SK-N-SH (cell line): ENCODE measurements around the gene HLA-DPB1. TPM values are rescaled to one million over a fixed set of nuclear protein-coding genes. Genes with fewer than 3 reads are reported as not detected.
A peak's percentile ranks its signal among the peaks of the same experiment; 100 is the strongest.

Source experiments
- CTCF ChIA-PET: fragments of 300-600, 350-600 bp; formaldehyde crosslinking; extraction: SDS; loops from one replicate; lab custom pipeline; 2021; lab: Yijun Ruan, JAX
- POLR2A ChIA-PET: fragments of 350-600 bp; sonication (Branson Sonifier 250); formaldehyde crosslinking; extraction: SDS; loops from one replicate; lab custom pipeline; 2020; ENCODE audit warnings: antibody characterized with exemption, inconsistent platforms; lab: Yijun Ruan, JAX
- DNase-seq: peaks from one replicate; pipeline ENCODE4 v3.0.0; 2012
- H2AFZ ChIP-seq: fragments of 200-600 bp; sonication (generic); 2 replicates; pipeline ENCODE4 v1.8.1; 2016; ENCODE audit warnings: antibody characterized with exemption, mild to moderate bottlenecking, low read depth
- H3F3A ChIP-seq: fragments of 200-600 bp; sonication (generic); replicated peaks from 2 replicates; pipeline ENCODE3; 2016; ENCODE audit warnings: antibody characterized with exemption, mild to moderate bottlenecking; ENCODE audit not compliant: insufficient read depth
- H3K27ac ChIP-seq, 2 experiments: fragments of 200-500 bp in 1 of 2; fragments of 200-600 bp in 1 of 2; sonication (Bioruptor generic) in 1 of 2; sonication (generic), shearing (Covaris generic) in 1 of 2; 2 replicates each; pipeline versions ENCODE4 v1.5.1 to v1.6.1; 2014 to 2016; ENCODE audit warnings: low read depth in 2 of 2, inconsistent platforms in 1 of 2, low read length in 1 of 2, mild to moderate bottlenecking in 1 of 2, mixed read lengths in 1 of 2
- H3K27me3 ChIP-seq: fragments of 200-600 bp; sonication (generic), shearing (Covaris generic); 2 replicates; pipeline ENCODE4 v1.6.1; 2016; ENCODE audit warnings: mixed run types; ENCODE audit not compliant: insufficient read depth
- H3K36me3 ChIP-seq, 2 experiments: fragments of 200-500 bp in 1 of 2; fragments of 200-600 bp in 1 of 2; sonication (Bioruptor generic) in 1 of 2; sonication (generic) in 1 of 2; replicated peaks in 1 of 2; 2 replicates each; pipeline versions ENCODE3 to v1.5.1; 2014 to 2016; ENCODE audit warnings: low read length in 1 of 2, mild to moderate bottlenecking in 1 of 2; ENCODE audit not compliant: insufficient read depth in 2 of 2, control insufficient read depth in 1 of 2
- H3K4me1 ChIP-seq, 2 experiments: fragments of 200-500 bp in 1 of 2; fragments of 200-600 bp in 1 of 2; sonication (Bioruptor generic) in 1 of 2; sonication (generic), shearing (Covaris generic) in 1 of 2; 2 replicates each; pipeline versions ENCODE4 v1.5.1 to v1.6.1; 2014 to 2016; ENCODE audit warnings: low read depth in 1 of 2, low read length in 1 of 2, mixed run types in 1 of 2; ENCODE audit not compliant: insufficient read depth in 2 of 2, control insufficient read depth in 1 of 2
- H3K4me2 ChIP-seq: fragments of 200-600 bp; sonication (generic), shearing (Covaris generic); 2 replicates; pipeline ENCODE4 v1.6.1; 2017; ENCODE audit warnings: mixed run types
- H3K4me3 ChIP-seq, 2 experiments: fragments of 200-500 bp in 1 of 2; fragments of 200-600 bp in 1 of 2; sonication (Bioruptor generic) in 1 of 2; sonication (generic), shearing (Covaris generic) in 1 of 2; 2 replicates each; pipeline versions ENCODE4 v1.5.1 to v1.8.1; 2014 to 2016; ENCODE audit warnings: low read depth in 2 of 2, inconsistent platforms in 1 of 2, low read length in 1 of 2, mild to moderate bottlenecking in 1 of 2, mixed read lengths in 1 of 2, moderate library complexity in 1 of 2
- H3K79me2 ChIP-seq: fragments of 200-600 bp; sonication (generic); 2 replicates; pipeline ENCODE4 v1.8.1; 2017; ENCODE audit warnings: mild to moderate bottlenecking; ENCODE audit not compliant: insufficient read depth
- H3K9ac ChIP-seq: fragments of 200-600 bp; sonication (generic); 2 replicates; pipeline ENCODE4 v1.6.1; 2017; ENCODE audit warnings: mixed run types
- H3K9me2 ChIP-seq: fragments of 200-600 bp; sonication (generic); 2 replicates; pipeline ENCODE4 v1.6.1; 2017; ENCODE audit warnings: mixed run types
- H3K9me3 ChIP-seq: fragments of 200-600 bp; sonication (generic); 2 replicates; pipeline ENCODE4 v1.6.1; 2017; ENCODE audit warnings: mixed run types, mild to moderate bottlenecking, moderate library complexity
- H4K20me1 ChIP-seq: fragments of 200-600 bp; sonication (generic); 2 replicates; pipeline ENCODE4 v1.6.1; 2017; ENCODE audit warnings: mild to moderate bottlenecking, mixed run types; ENCODE audit not compliant: insufficient read depth
- EP300 ChIP-seq, 2 experiments: IDR thresholded peaks; 2 replicates each; pipeline versions ENCODE4 v1.4.0 to v1.6.1; 2012; ENCODE audit warnings: borderline replicate concordance in 1 of 2, low read depth in 1 of 2, low read length in 1 of 2
- FOXJ3 ChIP-seq: sonication (generic); formaldehyde crosslinking; IDR thresholded peaks from 2 replicates; pipeline ENCODE4 v1.5.1; 2020; ENCODE audit warnings: mild to moderate bottlenecking, missing genetic modification reagents
- FOXM1 ChIP-seq: IDR thresholded peaks from 2 replicates; pipeline ENCODE4 v1.4.0; 2012; ENCODE audit warnings: low read depth, mild to moderate bottlenecking
- JUND ChIP-seq: IDR thresholded peaks from 2 replicates; pipeline ENCODE4 v1.4.0; 2012
- MXI1 ChIP-seq: IDR thresholded peaks from 2 replicates; pipeline ENCODE4 v1.6.1; 2012; ENCODE audit warnings: mild to moderate bottlenecking, low read depth, low read length, improper control_type of control experiment
- NRF1 ChIP-seq: IDR thresholded peaks from 2 replicates; pipeline ENCODE4 v1.6.1; 2012; ENCODE audit warnings: low read depth, mild to moderate bottlenecking, low read length
- POLR2AphosphoS5 ChIP-seq: IDR thresholded peaks from 2 replicates; pipeline ENCODE4 v1.6.1; 2012; ENCODE audit warnings: low read depth, low read length
- RAD21 ChIP-seq: IDR thresholded peaks from 2 replicates; pipeline ENCODE4 v1.6.1; 2012; ENCODE audit warnings: mild to moderate bottlenecking, low read length
- RCOR1 ChIP-seq: fragments of 150-350 bp; IDR thresholded peaks from 2 replicates; pipeline ENCODE4 v1.6.1; 2017; ENCODE audit warnings: antibody characterized with exemption, low read length
- RFX5 ChIP-seq: IDR thresholded peaks from 2 replicates; pipeline ENCODE4 v1.6.1; 2012; ENCODE audit warnings: mild to moderate bottlenecking, improper control_type of control experiment, low read length
- SMC3 ChIP-seq: IDR thresholded peaks from 2 replicates; pipeline ENCODE4 v1.6.1; 2012; ENCODE audit warnings: low read depth, low read length, improper control_type of control experiment
- WGBS: methylation state at CpG from one replicate; pipeline ENCODE4 v1.1.6; 2017; ENCODE audit warnings: low lambda C conversion rate; 5-methylcytosine and 5-hydroxymethylcytosine counted together
- polyA plus RNA-seq, 3 experiments: library from polyadenylated mRNA; depleted of rRNA; stranded (reverse); fragments of >200 nt; gene quantifications; 2 replicates each; pipeline ENCODE4 v1.2.3, GENCODE V29; 2012
- TF ChIP-seq, protein P1 (sequence below): fragments of 150-350 bp; IDR thresholded peaks from 2 replicates; pipeline ENCODE4 v1.6.1; 2016; ENCODE audit warnings: mild to moderate bottlenecking, low read depth, low read length
- TF ChIP-seq, protein P2 (sequence below): IDR thresholded peaks from 2 replicates; pipeline ENCODE4 v1.4.0; 2012; ENCODE audit warnings: low read depth, borderline replicate concordance
- TF ChIP-seq, protein P3 (sequence below): fragments of 150-350 bp; IDR thresholded peaks from 2 replicates; pipeline ENCODE4 v1.6.1; 2017; ENCODE audit warnings: antibody characterized with exemption, low read length, low read depth, borderline replicate concordance

The HLA-DPB1 gene
- polyA plus RNA-seq, 1 of the 3 experiments (the other 2 are of a cell fraction), result 2.0 TPM

DNA sequence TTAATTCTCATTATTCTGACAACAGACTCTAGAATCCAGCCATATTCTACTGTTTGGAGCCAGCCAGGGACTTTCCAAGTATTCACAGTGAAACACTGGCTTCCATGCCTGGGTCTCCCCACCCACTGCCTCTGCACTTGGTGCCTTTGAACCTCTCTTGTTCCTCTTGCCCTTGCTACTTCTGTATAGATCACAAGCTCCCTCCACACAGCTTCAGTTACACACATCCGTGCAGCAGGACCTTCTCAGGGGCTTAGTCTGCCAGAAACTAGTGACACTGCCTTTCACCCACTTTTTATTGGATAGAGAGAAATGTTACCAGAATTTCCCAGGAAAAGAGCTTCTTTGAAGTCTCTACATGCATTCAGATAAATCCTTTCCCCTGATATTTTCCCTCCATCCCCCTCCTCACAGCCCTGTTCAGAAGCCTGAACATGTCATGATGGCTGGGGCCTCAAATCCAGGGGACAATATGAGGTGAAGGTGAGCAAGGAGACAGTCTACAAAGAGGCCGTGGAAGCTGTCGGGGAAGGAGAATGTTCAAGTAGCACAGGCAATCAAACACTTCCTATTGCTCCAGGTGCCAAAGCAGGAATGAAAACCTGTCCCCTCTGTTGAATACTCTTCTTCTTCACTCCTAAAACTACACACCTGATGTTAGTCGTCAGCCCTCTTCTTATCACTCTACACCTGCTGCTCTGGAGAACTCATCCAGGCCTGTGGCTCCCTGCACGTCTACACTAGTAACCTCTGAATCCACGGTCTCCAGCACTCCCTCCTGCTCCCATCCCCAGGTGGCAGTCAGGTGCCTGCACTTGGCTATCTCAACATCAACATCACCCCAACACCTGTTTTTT is 46.2 kb upstream of the HLA-DPB1 start:
- H3K9ac ChIP-seq, result no peak overlapping the region
- no peak for DNase-seq
- H3K36me3 ChIP-seq, result no peaks in the 10 kb centered on the region
- no peak overlapping the region for H3K27ac ChIP-seq
- ChIA-PET POLR2A (no interaction called here), CTCF (interaction anchor here (0.6 to 1.0 kb wide), 2 partner anchors 15 to 44 kb away, joined by 3 to 4 read pairs; no protein-coding TSS in a partner anchor)
- TF ChIP-seq SMC3 (no peak), EP300 (IDR thresholded peaks at IDR 0.05; ENCODE audit: borderline replicate concordance in 1 of 2, low read depth in 1 of 2, low read length in 1 of 2) (no peak), RFX5 (peak; percentile 98)
- no peaks in the 10 kb centered on the region for H3K4me1 ChIP-seq
- WGBS, result 4% methylated on average over 6 of the region's 6 CpGs
- no peak overlapping the region for H2AFZ ChIP-seq
- no peaks in the 10 kb centered on the region for H3F3A ChIP-seq
- H3K9me3 ChIP-seq, result no peaks in the 10 kb centered on the region
- H3K27me3 ChIP-seq, result peaks cover 31% of the 10 kb centered on the region; the same call in 1 of the 2 replicates
- H3K4me2 ChIP-seq, result no peak overlapping the region
- no peaks in the 10 kb centered on the region; the same call in 1 of the 2 replicates for H3K9me2 ChIP-seq
- H3K4me3 ChIP-seq, result no peak overlapping the region
- H3K79me2 ChIP-seq, result no peaks in the 10 kb centered on the region
- no peaks in the 10 kb centered on the region for H4K20me1 ChIP-seq

DNA sequence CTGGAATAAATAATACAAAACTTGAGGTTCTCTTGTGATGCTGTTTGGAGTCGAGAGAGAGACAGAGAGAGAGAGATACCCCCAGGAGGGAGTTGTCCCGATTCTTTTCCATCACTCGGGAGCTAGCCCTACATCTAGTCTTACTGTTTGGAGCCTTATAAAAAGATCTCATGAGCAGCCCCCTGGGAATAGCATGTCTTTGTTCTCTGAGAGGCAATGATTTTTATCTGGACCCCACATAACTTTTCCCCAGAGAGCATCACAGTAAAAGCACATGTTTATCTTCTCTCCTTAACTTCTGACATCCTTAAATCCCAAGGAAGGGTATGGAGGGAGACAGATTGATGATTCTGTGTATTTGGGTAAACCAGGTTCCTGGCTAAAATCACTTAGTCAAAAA is 45.5 kb upstream of the HLA-DPB1 start:
- DNase-seq, result no peak
- Histone ChIP-seq H3K4me3 (no peak overlapping the region), H3K27ac (no peak overlapping the region), H3K79me2 (no peaks in the 10 kb centered on the region), H3K9ac (no peak overlapping the region), H3F3A (no peaks in the 10 kb centered on the region), H3K4me1 (no peaks in the 10 kb centered on the region), H3K9me2 (no peaks in the 10 kb centered on the region; the same call in 1 of the 2 replicates), H3K9me3 (no peaks in the 10 kb centered on the region), H2AFZ (no peak overlapping the region), H3K36me3 (no peaks in the 10 kb centered on the region), H3K4me2 (no peak overlapping the region), H3K27me3 (peaks cover 31% of the 10 kb centered on the region; the same call in 1 of the 2 replicates), H4K20me1 (no peaks in the 10 kb centered on the region)
- ChIA-PET CTCF (no interaction called here), POLR2A (no interaction called here)
- TF ChIP-seq POLR2AphosphoS5 (no peak), RAD21 (no peak), NRF1 (no peak), RFX5 (no peak), FOXM1 (no peak), JUND (no peak), MXI1 (no peak), RCOR1 (no peak), SMC3 (no peak), FOXJ3 (CRISPR knock-in tag) (no peak)
- TF ChIP-seq, protein P1, sequence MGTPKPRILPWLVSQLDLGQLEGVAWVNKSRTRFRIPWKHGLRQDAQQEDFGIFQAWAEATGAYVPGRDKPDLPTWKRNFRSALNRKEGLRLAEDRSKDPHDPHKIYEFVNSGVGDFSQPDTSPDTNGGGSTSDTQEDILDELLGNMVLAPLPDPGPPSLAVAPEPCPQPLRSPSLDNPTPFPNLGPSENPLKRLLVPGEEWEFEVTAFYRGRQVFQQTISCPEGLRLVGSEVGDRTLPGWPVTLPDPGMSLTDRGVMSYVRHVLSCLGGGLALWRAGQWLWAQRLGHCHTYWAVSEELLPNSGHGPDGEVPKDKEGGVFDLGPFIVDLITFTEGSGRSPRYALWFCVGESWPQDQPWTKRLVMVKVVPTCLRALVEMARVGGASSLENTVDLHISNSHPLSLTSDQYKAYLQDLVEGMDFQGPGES, result no peak
- TF ChIP-seq, protein P2, sequence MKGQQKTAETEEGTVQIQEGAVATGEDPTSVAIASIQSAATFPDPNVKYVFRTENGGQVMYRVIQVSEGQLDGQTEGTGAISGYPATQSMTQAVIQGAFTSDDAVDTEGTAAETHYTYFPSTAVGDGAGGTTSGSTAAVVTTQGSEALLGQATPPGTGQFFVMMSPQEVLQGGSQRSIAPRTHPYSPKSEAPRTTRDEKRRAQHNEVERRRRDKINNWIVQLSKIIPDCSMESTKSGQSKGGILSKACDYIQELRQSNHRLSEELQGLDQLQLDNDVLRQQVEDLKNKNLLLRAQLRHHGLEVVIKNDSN, result no peak
- TF ChIP-seq, protein P3, sequence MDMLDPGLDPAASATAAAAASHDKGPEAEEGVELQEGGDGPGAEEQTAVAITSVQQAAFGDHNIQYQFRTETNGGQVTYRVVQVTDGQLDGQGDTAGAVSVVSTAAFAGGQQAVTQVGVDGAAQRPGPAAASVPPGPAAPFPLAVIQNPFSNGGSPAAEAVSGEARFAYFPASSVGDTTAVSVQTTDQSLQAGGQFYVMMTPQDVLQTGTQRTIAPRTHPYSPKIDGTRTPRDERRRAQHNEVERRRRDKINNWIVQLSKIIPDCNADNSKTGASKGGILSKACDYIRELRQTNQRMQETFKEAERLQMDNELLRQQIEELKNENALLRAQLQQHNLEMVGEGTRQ, result no peak
- 0% methylated on average over 3 of the region's 3 CpGs for WGBS
